Glutamatergic neuron (in vitro differentiated cells): Measurements from ENCODE around the gene KCNG2. TPM values are rescaled to one million over a fixed set of nuclear protein-coding genes. Genes with fewer than 3 reads are reported as not detected.

Experiments used
- DNase-seq: peaks from one replicate; pipeline ENCODE4 v3.0.0; 2022
- H3K27ac Mint-ChIP-seq: one replicate; pipeline ENCODE4 v1.8.0; 2020; ENCODE audit warnings: mild to moderate bottlenecking, mixed read lengths, inconsistent platforms; ENCODE audit not compliant: unreplicated experiment
- H3K27me3 Mint-ChIP-seq: one replicate; pipeline ENCODE4 v1.8.0; 2020; ENCODE audit warnings: mild to moderate bottlenecking, moderate library complexity, mixed read lengths, inconsistent platforms; ENCODE audit not compliant: unreplicated experiment
- H3K36me3 Mint-ChIP-seq: one replicate; pipeline ENCODE4 v1.8.0; 2020; ENCODE audit warnings: mild to moderate bottlenecking, mixed read lengths, inconsistent platforms; ENCODE audit not compliant: unreplicated experiment
- H3K4me1 Mint-ChIP-seq: one replicate; pipeline ENCODE4 v1.8.0; 2020; ENCODE audit warnings: mild to moderate bottlenecking, low read depth, mixed read lengths, inconsistent platforms; ENCODE audit not compliant: unreplicated experiment
- H3K4me3 Mint-ChIP-seq: one replicate; pipeline ENCODE4 v1.8.0; 2020; ENCODE audit warnings: mild to moderate bottlenecking, mixed read lengths, inconsistent platforms; ENCODE audit not compliant: unreplicated experiment
- H3K9me3 Mint-ChIP-seq: one replicate; pipeline ENCODE4 v1.8.0; 2020; ENCODE audit warnings: mild to moderate bottlenecking, moderate library complexity, mixed read lengths, inconsistent platforms; ENCODE audit not compliant: unreplicated experiment
- CTCF ChIP-seq: fragments of 200-600 bp; sonication (generic); IDR thresholded peaks from one replicate; pipeline ENCODE4 v1.5.0; 2021; ENCODE audit not compliant: partially characterized antibody, unreplicated experiment
- total RNA-seq: library from RNA; stranded (reverse); fragmentation: NEBNext Ultra II Directional; extraction: Animal tissue kit (Norgen Biotek cat#: 25700); gene quantifications from one replicate; pipeline ENCODE4 v1.2.1, GENCODE V29; 2021; ENCODE audit not compliant: unreplicated experiment

Gene KCNG2
- total RNA-seq, 1 donor from 2014 or later, result 1.6 TPM

- Mint-ChIP-seq H3K27me3 (peaks cover 5% of the 10 kb centered on the region), H3K9me3 (peaks cover 10% of the 10 kb centered on the region), H3K27ac (no peak overlapping the region), H3K4me1 (no peaks in the 10 kb centered on the region), H3K36me3 (peaks cover 9% of the 10 kb centered on the region), H3K4me3 (no peak overlapping the region)
- TF ChIP-seq CTCF, result no peak
- DNase-seq, result no peak
Observed at GRCh38 chr18:79879566-79879965, 81.8 kb downstream of the KCNG2 start.

GRCh38 chr18:79881695-79882094 is 84.0 kb downstream of the KCNG2 start:
- Mint-ChIP-seq H3K27ac (no peak overlapping the region), H3K36me3 (peaks cover 9% of the 10 kb centered on the region), H3K27me3 (peaks cover 5% of the 10 kb centered on the region), H3K4me3 (no peak overlapping the region), H3K4me1 (no peaks in the 10 kb centered on the region), H3K9me3 (peaks cover 11% of the 10 kb centered on the region)
- DNase-seq, result no peak
- no peak for TF ChIP-seq CTCF

GRCh38 chr18:79882522-79883241 is 84.9 kb downstream of the KCNG2 start:
- no peak for DNase-seq
- peaks cover 2% of the 10 kb centered on the region for H3K27me3 Mint-ChIP-seq
- H3K36me3 Mint-ChIP-seq, result peaks cover 9% of the 10 kb centered on the region
- H3K4me1 Mint-ChIP-seq, result no peaks in the 10 kb centered on the region
- no peak for TF ChIP-seq CTCF
- no peak overlapping the region for H3K27ac Mint-ChIP-seq
- no peak overlapping the region for H3K4me3 Mint-ChIP-seq
- H3K9me3 Mint-ChIP-seq, result peaks cover 7% of the 10 kb centered on the region

- Mint-ChIP-seq H3K4me3 (no peak overlapping the region), H3K9me3 (peaks cover 7% of the 10 kb centered on the region), H3K27ac (no peak overlapping the region), H3K4me1 (no peaks in the 10 kb centered on the region), H3K36me3 (peaks cover 6% of the 10 kb centered on the region), H3K27me3 (peaks cover 2% of the 10 kb centered on the region)
- DNase-seq, result no peak
- TF ChIP-seq CTCF, result no peak
Observed at GRCh38 chr18:79883461-79884293, 85.9 kb downstream of the KCNG2 start.
